Posterior vena cava (tissue), 2 donors: Measurements from ENCODE around the gene SDR39U1. TPM values are rescaled to one million over a fixed set of nuclear protein-coding genes. Genes with fewer than 3 reads are reported as not detected.

ENCODE experiments used
- DNase-seq: peaks from one replicate; pipeline ENCODE4 v3.0.0-alpha.2; 2020; ENCODE audit warnings: low spot score
- intact Hi-C, 2 donors: fragments of 100-400 bp; cut with DNase I; formaldehyde crosslinking; loops; one replicate each; pipeline versions ENCODE4 v1.14.1 to v1.14.2; 2022 to 2023
- total RNA-seq, 2 donors: library from RNA; stranded (reverse); fragmentation: NEBNext Ultra II Directional; extraction: Animal tissue kit (Norgen Biotek cat#: 25700); gene quantifications; one replicate each; pipeline ENCODE4 v1.2.1, GENCODE V29; 2021
- donor health status: DM: yes; HTN: yes; CAD: no.
- donor health status: DM: yes; HTN: yes; CAD: no.

The SDR39U1 gene
- total RNA-seq, 2 donors from 2014 or later: 31.6 to 36.4 TPM

DNA sequence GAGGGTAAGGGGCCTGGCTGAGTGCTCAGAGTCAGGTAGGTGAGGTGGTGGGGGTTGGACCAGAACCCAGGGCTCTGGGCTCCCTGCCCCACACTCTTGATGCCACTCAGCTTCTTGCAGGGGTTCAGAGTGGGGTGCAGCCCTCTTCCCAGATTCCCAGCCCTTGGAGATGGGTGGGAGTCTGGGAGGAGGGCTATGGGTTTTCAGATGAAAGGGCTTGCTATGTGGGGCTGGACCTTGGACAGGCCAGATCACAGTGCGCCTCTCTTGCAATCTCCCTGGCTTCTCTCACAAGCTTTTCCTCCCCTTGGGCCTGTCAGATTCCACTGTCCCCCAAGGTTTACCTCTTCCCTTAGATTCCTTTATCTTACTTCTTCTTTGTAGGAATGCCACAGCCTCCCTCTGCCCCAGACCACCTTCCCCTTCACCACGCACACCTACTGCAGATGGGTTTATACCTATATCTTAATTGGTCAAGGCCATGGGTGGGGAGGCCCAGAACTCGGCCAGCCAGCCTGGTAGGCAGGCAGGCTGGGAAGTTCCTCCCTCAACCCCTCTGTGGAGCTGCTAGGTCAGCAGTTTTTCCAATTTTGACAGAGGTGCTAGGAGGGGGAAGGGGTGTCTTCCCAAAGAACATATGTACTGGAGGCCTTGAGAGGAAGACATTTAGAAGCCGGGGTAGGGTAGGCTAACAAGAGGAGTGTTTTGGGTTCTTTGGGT is 42.4 kb downstream of the SDR39U1 start:
- DNase-seq: no peak
- intact Hi-C loops: no loop called here

DNA sequence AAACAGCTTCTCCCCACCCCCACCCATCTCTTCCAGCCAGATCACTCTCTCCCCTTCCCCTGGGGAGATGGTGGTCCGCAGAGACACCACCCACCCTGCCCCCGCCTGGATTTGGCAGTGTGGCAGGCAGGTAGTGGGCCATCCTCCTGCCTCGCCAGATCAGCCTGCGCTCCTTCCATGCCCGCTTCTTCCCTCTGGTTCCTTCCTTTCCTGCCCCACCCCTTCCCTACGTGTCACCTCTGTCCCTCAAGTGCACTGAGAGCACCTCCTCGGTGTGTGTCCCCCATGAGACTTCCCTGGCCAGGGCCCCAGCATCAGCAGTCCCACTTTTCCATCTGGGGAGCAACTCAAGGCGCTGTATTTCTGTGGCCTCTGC is 43.1 kb downstream of the SDR39U1 start:
- intact Hi-C loops: no loop called here
- DNase-seq: no peak

DNA sequence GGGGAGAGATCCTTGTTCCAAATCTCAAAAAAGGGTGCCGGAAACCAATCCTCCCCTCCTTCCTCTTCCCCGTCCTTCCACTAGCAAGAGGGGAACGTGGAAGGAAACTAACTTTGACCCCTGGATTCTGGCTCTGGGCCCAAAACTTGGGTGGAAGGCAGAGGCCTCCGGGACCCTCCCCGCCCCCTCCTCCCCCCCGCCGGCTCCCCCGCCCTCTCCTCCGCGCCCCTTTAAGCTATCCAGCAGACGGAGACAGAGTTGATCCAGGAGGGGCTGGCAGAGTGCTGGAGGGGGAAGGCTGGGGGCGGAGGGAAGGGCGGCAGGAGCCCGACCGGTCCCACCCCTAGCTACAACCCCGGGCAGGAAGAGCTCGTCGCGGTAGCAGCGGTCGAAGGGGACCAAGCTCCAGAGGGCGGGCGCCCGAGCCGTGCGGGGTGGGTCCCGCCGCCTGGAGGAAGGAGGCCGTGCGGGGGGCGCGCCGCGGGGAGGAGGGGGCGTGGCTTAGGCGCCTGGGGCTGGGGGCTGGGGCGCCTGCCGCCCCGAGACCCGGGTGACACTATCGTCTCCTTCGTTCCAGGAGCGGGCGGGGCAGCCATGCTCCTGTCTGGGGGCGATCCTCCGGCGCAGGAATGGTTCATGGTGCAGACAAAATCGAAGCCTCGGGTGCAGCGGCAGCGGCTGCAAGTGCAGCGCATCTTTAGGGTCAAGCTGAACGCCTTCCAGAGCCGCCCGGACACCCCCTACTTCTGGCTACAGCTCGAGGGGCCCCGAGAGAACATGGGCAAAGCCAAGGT is 43.7 kb downstream of the SDR39U1 start, which contains the start of gene NYNRIN:
Gene NYNRIN (plus strand): TSS at position 351 of the 794 bp plus-strand sequence. CDS start 244 bp downstream, at position 595.
- no peak for DNase-seq
- intact Hi-C loops: no loop called here

DNA sequence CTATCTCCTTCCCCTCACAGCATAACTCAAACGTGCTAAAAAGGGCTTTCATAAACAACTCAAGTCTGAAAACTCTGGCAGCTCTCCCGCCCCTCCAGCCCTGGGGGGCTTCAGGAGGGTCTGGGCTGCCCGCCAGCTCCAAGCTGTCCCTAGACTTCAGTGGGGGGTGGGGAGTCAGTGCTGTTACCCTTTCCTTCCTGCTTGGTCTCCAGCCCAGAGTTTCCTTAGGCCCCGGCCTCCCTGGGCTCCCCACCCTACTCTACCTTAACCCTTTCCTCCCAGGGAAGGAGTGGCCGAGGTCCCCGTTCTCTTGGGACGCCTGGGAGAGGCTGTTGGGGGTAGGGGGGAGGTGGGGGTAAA is 44.3 kb downstream of the SDR39U1 start:
- intact Hi-C loops: no loop called here
- no peak for DNase-seq

DNA sequence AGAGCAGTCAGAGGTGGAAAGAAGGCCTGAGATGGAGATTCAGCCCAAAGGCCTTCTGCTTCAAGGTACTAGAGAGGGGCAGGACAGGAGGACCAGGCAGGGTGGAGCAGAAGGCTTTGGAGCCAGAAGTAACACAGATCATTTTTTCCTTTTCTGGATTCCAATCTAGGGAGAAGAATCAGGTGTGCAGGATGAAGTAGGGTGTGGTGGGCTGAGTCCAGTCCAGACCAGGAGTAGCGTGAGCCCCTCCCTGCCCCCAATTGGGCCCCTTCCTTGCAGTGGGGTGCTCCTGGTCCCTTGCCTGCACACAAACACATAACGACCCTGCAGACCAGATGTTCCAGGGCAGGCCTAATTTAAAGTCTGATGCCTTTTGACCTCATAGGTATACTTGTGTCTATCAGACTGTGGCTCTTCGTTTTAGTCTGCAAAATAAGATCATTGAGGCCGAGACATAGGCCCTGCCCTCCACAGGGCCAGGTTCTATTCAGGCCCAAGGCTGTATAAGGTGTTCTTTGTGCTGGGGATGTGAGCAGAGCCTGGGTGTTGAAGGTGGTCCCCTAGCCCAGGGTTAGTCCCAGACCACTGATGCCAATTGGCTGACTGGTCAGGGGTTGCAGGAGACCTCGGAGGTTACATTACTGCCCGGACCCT is 44.8 kb downstream of the SDR39U1 start:
- DNase-seq: no peak

DNA sequence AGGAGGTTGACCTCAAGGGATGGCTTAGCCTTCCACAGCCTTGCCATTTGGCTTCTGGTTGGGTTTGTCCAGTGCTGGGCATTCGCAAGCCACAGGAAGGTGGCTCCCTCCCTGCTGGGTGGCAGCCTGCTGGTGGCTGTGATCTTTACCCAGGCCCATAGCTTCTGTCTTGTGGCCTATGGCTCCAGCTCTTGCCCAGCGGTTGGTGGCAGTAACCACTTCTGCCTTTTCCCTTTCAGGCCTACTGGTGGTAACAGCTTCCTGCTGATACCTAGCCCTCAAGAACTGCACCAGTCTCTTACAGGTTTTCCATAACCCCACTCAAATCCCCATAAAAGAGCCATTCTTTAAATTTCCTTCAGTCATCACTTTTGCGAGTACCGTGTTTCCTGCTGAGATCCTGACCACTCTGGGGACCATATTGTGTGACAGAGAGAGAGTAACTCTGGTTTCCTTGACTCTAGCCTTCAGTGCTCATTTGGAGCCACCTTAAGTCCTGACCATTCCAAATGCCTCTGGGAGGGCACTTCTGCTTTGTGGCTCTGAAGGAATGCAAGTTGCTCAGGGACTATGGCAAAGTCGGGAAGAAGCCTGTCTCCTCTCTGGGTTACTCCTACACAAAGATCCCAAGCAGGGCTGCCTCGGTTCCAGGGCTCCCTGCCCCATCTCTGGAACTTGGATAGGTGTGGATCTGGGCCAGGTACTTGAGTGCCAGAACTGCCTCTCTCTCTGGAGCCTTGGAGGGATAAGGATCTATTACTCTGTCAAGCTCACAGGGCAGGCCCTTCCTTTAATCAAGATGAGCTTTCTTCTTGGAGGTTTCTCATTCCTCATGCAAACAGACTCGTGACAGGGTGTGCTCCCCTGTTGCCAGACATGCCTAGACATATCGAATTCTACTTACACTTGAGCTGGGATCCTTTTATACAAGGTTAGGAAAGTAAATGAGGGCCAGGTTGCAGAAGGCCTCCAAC is 46.7 kb downstream of the SDR39U1 start:
- intact Hi-C loops: no loop called here
- no peak for DNase-seq

More for the DNA sequence above, 44.8 kb downstream of the SDR39U1 start:
- intact Hi-C loops: no loop called here

DNA sequence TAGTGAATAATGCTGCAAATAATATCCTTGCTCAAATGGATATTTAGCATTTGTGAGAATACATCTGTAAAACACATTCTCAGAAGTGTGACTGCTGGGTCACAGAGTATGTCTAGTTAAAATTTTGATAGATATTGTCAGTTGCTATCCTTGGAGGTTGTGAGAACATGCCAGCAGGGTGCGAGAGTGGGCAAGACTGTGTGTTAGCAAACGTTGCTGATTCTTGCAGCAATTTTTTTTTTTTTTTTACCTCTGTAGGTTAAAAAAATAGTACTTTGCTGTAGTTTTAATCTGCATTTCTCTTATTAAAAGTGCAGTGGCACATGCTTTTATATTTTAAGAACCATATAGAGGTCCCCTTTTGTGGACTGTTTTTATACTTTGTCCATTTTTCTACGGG is 48.3 kb downstream of the SDR39U1 start:
- intact Hi-C loops: no loop called here

DNA sequence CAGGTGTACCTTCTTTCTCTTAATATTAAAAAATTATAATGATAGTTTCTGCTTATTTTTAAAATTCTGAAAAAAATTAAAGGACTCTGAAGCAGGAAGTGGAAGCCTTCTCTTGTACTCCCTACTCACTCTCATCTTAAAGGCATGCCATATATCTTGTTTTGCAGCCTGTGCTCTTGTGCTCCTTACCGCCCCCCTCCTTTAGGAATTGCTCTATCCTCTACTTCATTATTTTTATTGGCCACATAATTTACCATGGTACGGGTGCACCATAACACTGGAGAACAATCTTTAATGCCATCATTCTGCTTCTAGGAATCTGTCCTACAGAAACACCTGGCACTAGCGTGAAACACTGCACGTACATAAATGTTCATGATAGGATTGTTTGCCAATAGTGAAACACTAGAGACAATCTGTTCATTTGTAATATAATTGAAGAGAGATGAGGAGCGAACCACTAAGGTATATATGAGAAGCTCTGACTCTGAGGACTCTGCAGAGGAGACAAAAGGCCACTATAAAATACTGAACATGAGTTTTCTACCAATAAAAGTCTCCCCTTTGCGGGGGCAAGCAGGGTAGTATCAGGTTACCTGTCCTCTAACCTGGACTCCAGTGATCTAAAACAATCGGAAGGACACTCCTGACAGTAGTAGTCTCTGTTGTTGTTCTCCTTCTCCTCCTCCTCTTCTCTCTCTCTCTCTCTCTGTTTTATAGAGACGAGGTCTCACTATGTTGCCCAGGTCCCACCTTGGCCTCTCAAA is 50.1 kb downstream of the SDR39U1 start:
- intact Hi-C loops: no loop called here
- no peak for DNase-seq

More for the DNA sequence above, 48.3 kb downstream of the SDR39U1 start:
- DNase-seq: no peak

DNA sequence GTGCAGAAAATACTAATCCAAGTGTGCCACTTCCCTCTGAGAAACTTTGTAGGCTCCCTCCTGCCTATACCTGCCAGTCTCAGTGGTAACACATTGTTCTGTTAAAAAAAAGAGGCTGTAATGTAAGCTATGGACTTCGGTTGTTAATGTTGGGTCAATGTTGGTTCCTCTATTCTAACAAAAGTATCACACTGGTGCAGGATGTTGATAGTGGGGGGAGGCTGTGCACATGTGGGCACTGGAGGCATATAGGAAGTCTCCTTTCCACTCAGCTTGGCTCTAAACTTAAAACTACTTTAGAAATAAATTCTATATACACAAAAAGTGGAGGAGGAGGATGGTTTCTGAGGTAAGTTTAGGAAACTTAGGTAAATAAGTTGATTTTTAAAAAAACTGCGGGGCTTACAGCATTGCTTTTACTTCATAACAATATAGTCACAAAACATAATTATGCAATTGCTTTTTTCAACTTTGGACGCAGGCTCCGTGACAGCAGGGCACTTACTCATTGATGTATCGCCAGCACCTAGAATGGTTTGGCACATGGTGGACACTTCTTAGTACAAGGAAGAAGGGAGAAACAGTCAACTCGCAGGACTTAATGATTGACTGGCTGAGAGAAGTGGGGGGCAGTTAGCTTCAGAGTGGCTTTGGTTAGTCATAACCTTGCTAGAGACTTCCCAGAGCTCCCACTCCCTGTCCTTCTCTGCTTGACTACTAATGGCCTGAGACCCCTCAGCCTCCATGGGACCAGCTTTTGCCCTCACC is 51.7 kb downstream of the SDR39U1 start:
- no peak for DNase-seq
- intact Hi-C loops: no loop called here

Other genes with a start within 250 kb of the SDR39U1 start
- 10 to 100 TPM; 30.1 to 35.2 TPM for gene TM9SF1, start 247.3 kb downstream of the SDR39U1 start, total RNA-seq
- not detected for gene TSSK4, start 237.1 kb downstream of the SDR39U1 start, total RNA-seq
- gene CHMP4A, start 229.3 kb downstream of the SDR39U1 start, total RNA-seq: 10 to 100 TPM; 41.8 to 42.7 TPM
- 10 to 100 TPM; 22.1 to 23.1 TPM for gene MDP1, start 226.7 kb downstream of the SDR39U1 start, total RNA-seq
- gene NEDD8, start 210.4 kb downstream of the SDR39U1 start, total RNA-seq: 100 to 1,000 TPM; 121 to 125 TPM
- gene GMPR2, start 209.8 kb downstream of the SDR39U1 start, total RNA-seq: 10 to 100 TPM; 34.4 to 42.0 TPM
- gene TINF2, start 200.2 kb downstream of the SDR39U1 start, total RNA-seq: 10 to 100 TPM; 77.8 to 85.1 TPM
- 1 to 10 TPM in 1 of 2 donors, under 1 TPM in 1; 0.14 to 1.7 TPM for gene TGM1, start 179.6 kb downstream of the SDR39U1 start, total RNA-seq
- gene RABGGTA, start 171.2 kb downstream of the SDR39U1 start, total RNA-seq: 10 to 100 TPM; 14.5 to 17.3 TPM
- gene DHRS1, start 143.0 kb downstream of the SDR39U1 start, total RNA-seq: 10 to 100 TPM; 14.0 to 17.9 TPM
- 10 to 100 TPM; 19.2 to 20.9 TPM for gene NOP9, start 142.9 kb downstream of the SDR39U1 start, total RNA-seq
- 10 to 100 TPM; 10.1 to 10.8 TPM for gene CIDEB, start 134.8 kb downstream of the SDR39U1 start, total RNA-seq
- gene LTB4R2, start 132.6 kb downstream of the SDR39U1 start, total RNA-seq: 1 to 10 TPM; 2.5 to 4.0 TPM
- gene LTB4R, start 131.3 kb downstream of the SDR39U1 start, total RNA-seq: 1 to 10 TPM; 5.6 TPM
- 10 to 100 TPM; 35.2 to 36.0 TPM for gene ADCY4, start 107.7 kb downstream of the SDR39U1 start, total RNA-seq
- gene RIPK3, start 102.8 kb downstream of the SDR39U1 start, total RNA-seq: 1 to 10 TPM; 8.5 to 9.2 TPM
- gene NFATC4, start 74.6 kb downstream of the SDR39U1 start, total RNA-seq: 10 to 100 TPM; 75.1 to 87.2 TPM
- 10 to 100 TPM; 13.1 to 15.1 TPM for gene NYNRIN, start 43.8 kb downstream of the SDR39U1 start, total RNA-seq
- 1 to 10 TPM; 3.5 to 4.2 TPM for gene CBLN3, start 13.1 kb downstream of the SDR39U1 start, total RNA-seq
- 10 to 100 TPM; 41.4 to 41.8 TPM for gene KHNYN, start 12.8 kb downstream of the SDR39U1 start, total RNA-seq
- gene CMA1, start 65.5 kb upstream of the SDR39U1 start, total RNA-seq: 1 to 10 TPM in 1 of 2 donors, under 1 TPM in 1; 0.71 to 2.4 TPM
- gene CTSG, start 133.5 kb upstream of the SDR39U1 start, total RNA-seq: 1 to 10 TPM; 3.1 to 6.9 TPM
- gene GZMH, start 166.9 kb upstream of the SDR39U1 start, total RNA-seq: under 1 TPM in 1 of 2 donors, not detected in 1; 0.90 TPM
- gene GZMB, start 191.4 kb upstream of the SDR39U1 start, total RNA-seq: 1 to 10 TPM in 1 of 2 donors, under 1 TPM in 1; 0.79 to 1.0 TPM